GM23338 (cell line): ENCODE results near the gene JPH3. TPM values are rescaled to one million over a fixed set of nuclear protein-coding genes. Genes with fewer than 3 reads are reported as not detected.

ENCODE experiments used
- ATAC-seq: fragments of 200-7000 bp; cut with Tn5 transposase; 3 replicates; pipeline ENCODE4 v1.9.1; 2020
- DNase-seq: peaks from one replicate; pipeline ENCODE4 v3.0.0-alpha.2; 2015; ENCODE audit warnings: low spot score
- H2AFZ ChIP-seq: fragments of 200-600 bp; sonication (generic); 2 replicates; pipeline ENCODE4 v1.8.0; 2016; ENCODE audit warnings: antibody characterized with exemption, mild to moderate bottlenecking, moderate library complexity
- H3F3A ChIP-seq: fragments of 200-600 bp; sonication (generic); replicated peaks from 2 replicates; pipeline ENCODE4 v1.8.0; 2017; ENCODE audit warnings: antibody characterized with exemption, mixed run types, low read depth
- H3K27ac ChIP-seq: fragments of 200-600 bp; sonication (generic); 2 replicates; pipeline ENCODE4 v1.6.1; 2016; ENCODE audit warnings: low read depth
- H3K27me3 ChIP-seq: fragments of 200-600 bp; sonication (generic); 2 replicates; pipeline ENCODE4 v1.8.0; 2016; ENCODE audit warnings: mild to moderate bottlenecking, mixed run types, moderate library complexity; ENCODE audit not compliant: insufficient read depth
- H3K36me3 ChIP-seq: fragments of 200-600 bp; sonication (generic); 2 replicates; pipeline ENCODE4 v1.8.0; 2016; ENCODE audit warnings: mild to moderate bottlenecking; ENCODE audit not compliant: insufficient read depth
- H3K4me1 ChIP-seq: fragments of 200-600 bp; sonication (generic); 2 replicates; pipeline ENCODE4 v1.8.0; 2016; ENCODE audit warnings: mild to moderate bottlenecking, moderate library complexity; ENCODE audit not compliant: insufficient read depth
- H3K4me2 ChIP-seq: fragments of 200-600 bp; sonication (generic); 2 replicates; pipeline ENCODE4 v1.7.1; 2017; ENCODE audit warnings: mixed run types
- H3K4me3 ChIP-seq: fragments of 200-600 bp; sonication (generic); 2 replicates; pipeline ENCODE4 v1.6.1; 2016; ENCODE audit warnings: mixed run types
- H3K79me2 ChIP-seq: fragments of 200-600 bp; sonication (generic); replicated peaks from 2 replicates; pipeline ENCODE4 v1.8.0; 2017; ENCODE audit warnings: mild to moderate bottlenecking; ENCODE audit not compliant: insufficient read depth
- H3K9me2 ChIP-seq: fragments of 200-600 bp; sonication (generic); 2 replicates; pipeline ENCODE4 v1.8.0; 2017; ENCODE audit not compliant: insufficient read depth
- H4K20me1 ChIP-seq: fragments of 200-600 bp; sonication (generic); replicated peaks from 2 replicates; pipeline ENCODE4 v1.8.0; 2017; ENCODE audit warnings: mild to moderate bottlenecking; ENCODE audit not compliant: insufficient read depth
- H3K27ac Mint-ChIP-seq: 2 replicates; pipeline ENCODE4 v1.8.0; 2020; ENCODE audit warnings: inconsistent platforms, mild to moderate bottlenecking, moderate library complexity, mixed read lengths
- H3K27me3 Mint-ChIP-seq: 3 replicates; pipeline ENCODE4 v1.8.0; 2022; ENCODE audit warnings: low read depth, mild to moderate bottlenecking, moderate library complexity, mixed read lengths, inconsistent platforms; ENCODE audit not compliant: insufficient read depth, poor library complexity
- H3K36me3 Mint-ChIP-seq: 3 replicates; pipeline ENCODE4 v1.8.0; 2021; ENCODE audit warnings: low read depth, mild to moderate bottlenecking, inconsistent platforms, moderate library complexity, mixed read lengths
- H3K4me1 Mint-ChIP-seq: 3 replicates; pipeline ENCODE4 v1.8.0; 2020; ENCODE audit warnings: mild to moderate bottlenecking, inconsistent platforms, mixed read lengths
- H3K4me3 Mint-ChIP-seq: 3 replicates; pipeline ENCODE4 v1.8.0; 2021; ENCODE audit warnings: moderate library complexity, mild to moderate bottlenecking, inconsistent platforms, mixed read lengths
- H3K9me3 Mint-ChIP-seq: 3 replicates; pipeline ENCODE4 v1.8.0; 2020; ENCODE audit warnings: moderate library complexity, mild to moderate bottlenecking, inconsistent platforms, mixed read lengths
- CREB1 ChIP-seq: fragments of 250-450 bp; sonication (Bioruptor Pico); IDR thresholded peaks from 2 replicates; pipeline ENCODE4 v1.5.0; 2020; ENCODE audit warnings: low read depth, mild to moderate bottlenecking, moderate library complexity
- ETS1 ChIP-seq: IDR thresholded peaks from 2 replicates; pipeline ENCODE4 v1.6.1; 2016; ENCODE audit warnings: antibody characterized with exemption
- EZH2 ChIP-seq: fragments of 200-600 bp; sonication (generic); IDR thresholded peaks from one replicate; pipeline ENCODE4 v1.8.0; 2017; ENCODE audit warnings: antibody characterized with exemption, mild to moderate bottlenecking, low read depth; ENCODE audit not compliant: unreplicated experiment
- EZH2phosphoT487 ChIP-seq: fragments of 200-600 bp; sonication (generic); IDR thresholded peaks from one replicate; pipeline ENCODE4 v1.8.1; 2018; ENCODE audit warnings: antibody characterized with exemption; ENCODE audit not compliant: unreplicated experiment
- NANOG ChIP-seq: IDR thresholded peaks from 2 replicates; pipeline ENCODE4 v1.6.1; 2016; ENCODE audit warnings: antibody characterized with exemption, borderline replicate concordance
- POLR2AphosphoS5 ChIP-seq: IDR thresholded peaks from 2 replicates; pipeline ENCODE4 v1.6.1; 2016; ENCODE audit warnings: antibody characterized with exemption, low read depth
- REST ChIP-seq: IDR thresholded peaks from one replicate; pipeline ENCODE4 v1.6.1; 2018; ENCODE audit warnings: antibody characterized with exemption; ENCODE audit not compliant: unreplicated experiment
- ZNF331 ChIP-seq: fragments of 250-450 bp; sonication (Bioruptor Pico); IDR thresholded peaks from 2 replicates; pipeline ENCODE4 v1.5.0; 2020; ENCODE audit warnings: low read depth, mild to moderate bottlenecking, moderate library complexity
- ZNF462 ChIP-seq: fragments of 250-450 bp; sonication (Bioruptor Pico); IDR thresholded peaks from 2 replicates; pipeline ENCODE4 v1.5.0; 2020; ENCODE audit warnings: mild to moderate bottlenecking, moderate library complexity
- polyA plus RNA-seq: library from polyadenylated mRNA; unstranded; fragments of >200 nt; fragmentation: Nextera tagmentation; extraction: Ambion mirVana; gene quantifications from 2 replicates; pipeline ENCODE4 v1.2.1, GENCODE V29; 2016
- total RNA-seq: library from RNA; depleted of rRNA; stranded (reverse); fragments of >200 nt; shearing (Covaris generic); gene quantifications from 2 replicates; pipeline ENCODE4 v1.2.3, GENCODE V29; 2014

The JPH3 gene
- total and polyA plus RNA-seq, 2 experiments from 2014 or later, result 8.4 to 38.3 TPM

DNA sequence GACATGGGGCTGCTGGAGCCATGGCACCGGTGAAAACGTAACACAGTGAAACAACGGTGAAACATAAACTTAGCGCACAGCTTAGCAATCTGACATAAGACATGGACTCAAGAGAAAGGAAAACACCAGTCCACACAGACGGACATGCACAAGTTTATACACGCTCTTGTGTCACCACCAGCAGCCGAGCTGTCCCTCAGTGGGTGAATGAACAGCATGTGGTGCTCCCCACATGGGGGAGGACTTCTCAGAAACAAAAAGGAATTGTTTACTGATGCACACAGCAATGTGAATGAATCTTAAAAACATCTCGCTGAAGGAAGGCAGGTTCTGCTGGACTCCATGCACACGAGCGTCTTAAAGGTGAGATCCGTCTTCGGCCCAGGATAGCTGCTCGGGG is 129.3 kb downstream of the JPH3 start:
- peaks cover 36% of the 10 kb centered on the region for H4K20me1 ChIP-seq
- H3K9me2 ChIP-seq, result no peaks in the 10 kb centered on the region
- H3K27me3 ChIP-seq, result no peaks in the 10 kb centered on the region
- DNase-seq (no peak), ATAC-seq (no peak)
- H3K27ac ChIP-seq, result no peak overlapping the region
- Mint-ChIP-seq H3K4me3 (no peak overlapping the region), H3K27me3 (peaks cover 2% of the 10 kb centered on the region), H3K36me3 (peaks cover 56% of the 10 kb centered on the region), H3K9me3 (no peaks in the 10 kb centered on the region), H3K27ac (no peak overlapping the region), H3K4me1 (peaks cover 14% of the 10 kb centered on the region)
- H3K4me1 ChIP-seq, result no peaks in the 10 kb centered on the region; the same call in 1 of the 2 replicates
- no peak for TF ChIP-seq EZH2
- no peak overlapping the region for H2AFZ ChIP-seq
- no peak overlapping the region for H3K4me2 ChIP-seq
- H3K36me3 ChIP-seq, result peaks cover 16% of the 10 kb centered on the region
- peaks cover 8% of the 10 kb centered on the region for H3F3A ChIP-seq
- H3K79me2 ChIP-seq, result peaks cover 52% of the 10 kb centered on the region
- H3K4me3 ChIP-seq, result no peak overlapping the region

GRCh38 chr16:87733190-87733589 is 130.9 kb downstream of the JPH3 start:
- no peaks in the 10 kb centered on the region for H3K27me3 ChIP-seq
- H3K27ac Mint-ChIP-seq, result peak overlapping the region; percentile 71; the same call in 1 of the 2 replicates
- no peak overlapping the region for H3K27ac ChIP-seq
- no peak overlapping the region for H3K4me2 ChIP-seq
- H3K79me2 ChIP-seq, result peaks cover 59% of the 10 kb centered on the region
- peaks cover 41% of the 10 kb centered on the region for H4K20me1 ChIP-seq
- ATAC-seq, result peak; percentile 30; the same call in 2 of the 3 replicates
- no peaks in the 10 kb centered on the region for H3K9me2 ChIP-seq
- H3K4me3 ChIP-seq, result no peak overlapping the region
- H3K4me3 Mint-ChIP-seq, result no peak overlapping the region
- H3K4me1 Mint-ChIP-seq, result peaks cover 14% of the 10 kb centered on the region
- no peaks in the 10 kb centered on the region for H3K27me3 Mint-ChIP-seq
- peaks cover 12% of the 10 kb centered on the region for H3K36me3 ChIP-seq
- no peak overlapping the region for H2AFZ ChIP-seq
- H3K9me3 Mint-ChIP-seq, result no peaks in the 10 kb centered on the region
- peaks cover 46% of the 10 kb centered on the region for H3K36me3 Mint-ChIP-seq
- DNase-seq, result no peak
- H3F3A ChIP-seq, result peaks cover 8% of the 10 kb centered on the region
- no peaks in the 10 kb centered on the region; the same call in 1 of the 2 replicates for H3K4me1 ChIP-seq
- TF ChIP-seq ZNF462 (CRISPR knock-in tag), result no peak
- no peak for TF ChIP-seq POLR2AphosphoS5
- TF ChIP-seq NANOG, result no peak
- no peak for TF ChIP-seq ZNF331 (CRISPR knock-in tag)
- TF ChIP-seq EZH2phosphoT487, result no peak
- no peak for TF ChIP-seq REST
- TF ChIP-seq CREB1 (CRISPR knock-in tag), result no peak
- no peak for TF ChIP-seq ETS1
